IMR-90 (cell line): ENCODE results near the gene HHLA2. TPM values are rescaled to one million over a fixed set of nuclear protein-coding genes. Genes with fewer than 3 reads are reported as not detected.

Experiments used
- ATAC-seq: fragments of 200-7000 bp; cut with Tn5 transposase; 2 replicates; pipeline ENCODE4 v1.9.1; 2020; ENCODE audit warnings: low read depth, mild to moderate bottlenecking, moderate library complexity
- BruUV-seq: library from RNA; stranded (reverse); fragments of 400-500 nt; replicated peaks from 2 replicates; lab custom pipeline; 2021; lab: Mats Ljungman, UMichigan
- CTCF ChIA-PET: fragments of 300-600 bp; formaldehyde crosslinking; extraction: SDS; loops from one replicate; lab custom pipeline; 2021; ENCODE audit warnings: antibody characterized with exemption; lab: Yijun Ruan, JAX
- POLR2A ChIA-PET: fragments of 300-600 bp; sonication (Branson Sonifier 250); formaldehyde crosslinking; loops from one replicate; lab custom pipeline; 2022; ENCODE audit warnings: antibody characterized with exemption; ENCODE audit not compliant: unreplicated experiment; lab: Charles Lee
- DNase-seq: peaks from one replicate; pipeline ENCODE4 v3.0.0; 2013
- H2AFZ ChIP-seq: replicated peaks from 2 replicates; pipeline ENCODE3; 2013; ENCODE audit warnings: low read length, mild to moderate bottlenecking; ENCODE audit not compliant: poor library complexity
- H2AK5ac ChIP-seq: 2 replicates; pipeline ENCODE4 v1.6.1; 2013; ENCODE audit warnings: low read depth, low read length, inconsistent platforms
- H2AK9ac ChIP-seq: replicated peaks from 2 replicates; pipeline ENCODE3; 2013; ENCODE audit warnings: mild to moderate bottlenecking, low read depth, low read length, moderate library complexity; ENCODE audit not compliant: poor library complexity
- H2BK120ac ChIP-seq: 2 replicates; pipeline ENCODE4 v1.6.1; 2013; ENCODE audit warnings: low read depth, low read length, inconsistent platforms
- H2BK15ac ChIP-seq: 3 replicates; pipeline ENCODE4 v1.6.1; 2013; ENCODE audit warnings: low read depth, low read length, inconsistent platforms
- H2BK20ac ChIP-seq: 2 replicates; pipeline ENCODE4 v1.6.1; 2013; ENCODE audit warnings: low read depth, mild to moderate bottlenecking, inconsistent platforms, low read length, moderate library complexity
- H2BK5ac ChIP-seq: 2 replicates; pipeline ENCODE4 v1.6.1; 2013; ENCODE audit warnings: mild to moderate bottlenecking, low read depth, low read length, inconsistent platforms; ENCODE audit not compliant: poor library complexity, severe bottlenecking
- H3K14ac ChIP-seq: replicated peaks from 2 replicates; pipeline ENCODE4 v1.6.1; 2013; ENCODE audit warnings: low read depth, low read length, inconsistent platforms
- H3K18ac ChIP-seq: 2 replicates; pipeline ENCODE4 v1.6.1; 2013; ENCODE audit warnings: low read depth, low read length, control low read depth
- H3K23ac ChIP-seq: 2 replicates; pipeline ENCODE4 v1.6.1; 2013; ENCODE audit warnings: low read depth, low read length, inconsistent platforms
- H3K27ac ChIP-seq: 2 replicates; pipeline ENCODE4 v1.5.1; 2013; ENCODE audit warnings: mild to moderate bottlenecking, control low read depth, low read length; ENCODE audit not compliant: insufficient read depth
- H3K27me3 ChIP-seq: 2 replicates; pipeline ENCODE4 v1.6.1; 2013; ENCODE audit warnings: low read length; ENCODE audit not compliant: control insufficient read depth, insufficient read depth
- H3K36me3 ChIP-seq: 2 replicates; pipeline ENCODE4 v1.6.1; 2013; ENCODE audit warnings: low read length, mixed read lengths; ENCODE audit not compliant: control insufficient read depth, insufficient read depth
- H3K4ac ChIP-seq: 2 replicates; pipeline ENCODE4 v1.6.1; 2013; ENCODE audit warnings: low read depth, low read length, inconsistent platforms
- H3K4me1 ChIP-seq: 2 replicates; pipeline ENCODE4 v1.6.1; 2013; ENCODE audit warnings: low read length, mixed read lengths; ENCODE audit not compliant: control insufficient read depth, insufficient read depth
- H3K4me2 ChIP-seq: 2 replicates; pipeline ENCODE4 v1.6.1; 2013; ENCODE audit warnings: low read depth, mild to moderate bottlenecking, control low read depth, low read length, moderate library complexity
- H3K4me3 ChIP-seq: 2 replicates; pipeline ENCODE4 v1.5.1; 2013; ENCODE audit warnings: low read depth, mild to moderate bottlenecking, control low read depth, low read length, moderate library complexity; ENCODE audit not compliant: insufficient read depth
- H3K56ac ChIP-seq: 2 replicates; pipeline ENCODE4 v1.6.1; 2013; ENCODE audit warnings: low read length, inconsistent platforms; ENCODE audit not compliant: insufficient read depth; ENCODE audit errors: extremely low read depth
- H3K79me1 ChIP-seq, 2 experiments: 2 replicates each; pipeline ENCODE4 v1.6.1; 2013; ENCODE audit warnings: low read length in 2 of 2, inconsistent platforms in 1 of 2, low read depth in 1 of 2
- H3K9ac ChIP-seq: 2 replicates; pipeline ENCODE4 v1.6.1; 2013; ENCODE audit warnings: low read depth, low read length, control low read depth
- H3K9me1 ChIP-seq: 2 replicates; pipeline ENCODE4 v1.6.1; 2013; ENCODE audit warnings: low read length, inconsistent platforms; ENCODE audit not compliant: insufficient read depth
- H3K9me3 ChIP-seq: 2 replicates; pipeline ENCODE4 v1.6.1; 2013; ENCODE audit warnings: low read length; ENCODE audit not compliant: control insufficient read depth, insufficient read depth
- H4K20me1 ChIP-seq: 2 replicates; pipeline ENCODE4 v1.6.1; 2013; ENCODE audit warnings: low read length, inconsistent platforms; ENCODE audit not compliant: insufficient read depth
- H4K5ac ChIP-seq: 2 replicates; pipeline ENCODE4 v1.6.1; 2013; ENCODE audit warnings: mild to moderate bottlenecking, low read depth, low read length, control low read depth
- H4K8ac ChIP-seq, 2 experiments: 2 replicates each; pipeline ENCODE4 v1.6.1; 2013; ENCODE audit warnings: low read depth in 2 of 2, low read length in 2 of 2, control low read depth in 1 of 2, inconsistent platforms in 1 of 2
- H4K91ac ChIP-seq: 2 replicates; pipeline ENCODE4 v1.6.1; 2013; ENCODE audit warnings: low read depth, low read length, inconsistent platforms; ENCODE audit not compliant: insufficient read depth
- RAD21 ChIP-seq: IDR thresholded peaks from 2 replicates; pipeline ENCODE4 v1.6.1; 2012; ENCODE audit warnings: low read length, improper control_type of control experiment
- RCOR1 ChIP-seq: IDR thresholded peaks from 2 replicates; pipeline ENCODE4 v1.6.1; 2012; ENCODE audit warnings: mild to moderate bottlenecking, low read length, improper control_type of control experiment; ENCODE audit not compliant: insufficient replicate concordance
- WGBS, 2 experiments: methylation state at CpG; one replicate each; pipeline versions ENCODE4 v1.1.5 to v1.1.7; 2013; ENCODE audit warnings: missing lambda C conversion rate in 2 of 2; ENCODE audit not compliant: insufficient read length in 1 of 2; ENCODE audit errors: extremely low coverage in 2 of 2; 5-methylcytosine and 5-hydroxymethylcytosine counted together
- dilution Hi-C: fragments of 300-500 bp; cut with HindIII; formaldehyde crosslinking; loops from one replicate; pipeline ENCODE4 v1.14.3; 2018; ENCODE audit warnings: low sequenced_read_pairs; ENCODE audit not compliant: unreplicated experiment
- in situ Hi-C: fragments of 300-500 bp; cut with MboI; formaldehyde crosslinking; loops from 3 replicates; pipeline ENCODE4 v1.14.3; 2019; ENCODE audit warnings: low sequenced_read_pairs, inconsistent platforms, mixed read lengths
- intact Hi-C: fragments of 100-400 bp; cut with micrococcal nuclease; formaldehyde crosslinking; loops from 2 replicates; pipeline ENCODE4 v1.10.0; 2022
- polyA plus RNA-seq, 3 experiments: library from polyadenylated mRNA; depleted of rRNA; stranded (reverse); fragments of >200 nt; gene quantifications; 2 replicates each; pipeline ENCODE4 v1.2.3, GENCODE V29; 2012; ENCODE audit warnings: low replicate concordance in 1 of 3
- total RNA-seq: library from RNA; depleted of rRNA; stranded (reverse); fragments of >200 nt; gene quantifications from 2 replicates; pipeline ENCODE4 v1.2.3, GENCODE V29; 2012
- TF ChIP-seq, protein P1 (sequence below): conservative IDR thresholded peaks from 2 replicates; pipeline ENCODE4 v1.5.1; 2012; ENCODE audit warnings: mild to moderate bottlenecking, low read depth, low read length, improper control_type of control experiment

The HHLA2 gene
- total and polyA plus RNA-seq, 2 of the 4 experiments (the other 2 are of a cell fraction): not detected

GRCh38 chr3:108412121-108412750 is 115.9 kb downstream of the HHLA2 start:
- H3K4me2 ChIP-seq: no peak overlapping the region
- no peaks in the 10 kb centered on the region for H3K79me1 ChIP-seq
- DNase-seq: no peak
- intact Hi-C loops (no loop called here), in situ Hi-C loops (no loop called here), dilution Hi-C loops (no loop called here)
- H2AFZ ChIP-seq: no peak overlapping the region
- H3K18ac ChIP-seq: no peak overlapping the region
- no peaks in the 10 kb centered on the region; the same call in 1 of the 2 replicates for H3K9me1 ChIP-seq
- H4K20me1 ChIP-seq: no peaks in the 10 kb centered on the region
- H3K23ac ChIP-seq: no peak overlapping the region
- ATAC-seq: no peak
- H2BK120ac ChIP-seq: no peak overlapping the region
- no peak overlapping the region for H2BK15ac ChIP-seq
- no peak overlapping the region for H2BK20ac ChIP-seq
- H3K4me1 ChIP-seq: 0 out of 2 replicates have a peak, but pooled peaks cover 1% of the 10 kb centered on the region
- H3K36me3 ChIP-seq: no peaks in the 10 kb centered on the region
- POLR2A ChIA-PET: no interaction called here
- no TSS peak for BruUV-seq
- H2BK5ac ChIP-seq: no peak overlapping the region
- no peak overlapping the region for H3K27ac ChIP-seq
- no peak overlapping the region for H4K5ac ChIP-seq
- no peak overlapping the region for H4K8ac ChIP-seq
- no CpG with 5 or more reads among the region's 6 CpGs for WGBS, 2 experiments
- H2AK9ac ChIP-seq: no peak overlapping the region
- H4K91ac ChIP-seq: no peak overlapping the region
- no peak overlapping the region for H3K4me3 ChIP-seq
- H3K14ac ChIP-seq: no peak overlapping the region
- no peak overlapping the region for H3K56ac ChIP-seq
- H3K9me3 ChIP-seq: no peaks in the 10 kb centered on the region
- no peak overlapping the region for H3K4ac ChIP-seq
- CTCF ChIA-PET: no interaction called here
- no peak overlapping the region for H2AK5ac ChIP-seq
- no peak for TF ChIP-seq RAD21
- TF ChIP-seq RCOR1: no peak
- TF ChIP-seq, protein P1, sequence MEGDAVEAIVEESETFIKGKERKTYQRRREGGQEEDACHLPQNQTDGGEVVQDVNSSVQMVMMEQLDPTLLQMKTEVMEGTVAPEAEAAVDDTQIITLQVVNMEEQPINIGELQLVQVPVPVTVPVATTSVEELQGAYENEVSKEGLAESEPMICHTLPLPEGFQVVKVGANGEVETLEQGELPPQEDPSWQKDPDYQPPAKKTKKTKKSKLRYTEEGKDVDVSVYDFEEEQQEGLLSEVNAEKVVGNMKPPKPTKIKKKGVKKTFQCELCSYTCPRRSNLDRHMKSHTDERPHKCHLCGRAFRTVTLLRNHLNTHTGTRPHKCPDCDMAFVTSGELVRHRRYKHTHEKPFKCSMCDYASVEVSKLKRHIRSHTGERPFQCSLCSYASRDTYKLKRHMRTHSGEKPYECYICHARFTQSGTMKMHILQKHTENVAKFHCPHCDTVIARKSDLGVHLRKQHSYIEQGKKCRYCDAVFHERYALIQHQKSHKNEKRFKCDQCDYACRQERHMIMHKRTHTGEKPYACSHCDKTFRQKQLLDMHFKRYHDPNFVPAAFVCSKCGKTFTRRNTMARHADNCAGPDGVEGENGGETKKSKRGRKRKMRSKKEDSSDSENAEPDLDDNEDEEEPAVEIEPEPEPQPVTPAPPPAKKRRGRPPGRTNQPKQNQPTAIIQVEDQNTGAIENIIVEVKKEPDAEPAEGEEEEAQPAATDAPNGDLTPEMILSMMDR: no peak
- no peak overlapping the region for H3K9ac ChIP-seq
- no peaks in the 10 kb centered on the region; the same call in 1 of the 2 replicates for H3K27me3 ChIP-seq
